ENCODE data around the gene TFPI2.

GRCh38 chr7:93855797-93856196 is 34.8 kb downstream of the TFPI2 start:
- TF ChIP-seq POLR2A (IDR thresholded peaks at IDR 0.05; ENCODE audit: low read depth, low read length) = no peak
- TF ChIP-seq POU2F2 (IDR thresholded peaks at IDR 0.05; ENCODE audit: low read depth, low read length) = no peak

Data from GM12891 (cell line).